Stimulated activated naive B cell treated with anti-CD40 and anti-IgM and Interleukin-4, amounts not matched to agents 10 μg/mL and 1 μg/mL and 100 μg/mL, for 72 hours (primary cell): Measurements from ENCODE around the gene ZNF660.
"Not testable (repeated sequence)": the region's sequence is repeated elsewhere in the genome, so short reads cannot be mapped to it uniquely, and the experiment has no call there.

Source experiments
- ATAC-seq, 2 donors: fragments of 150-1000 bp; cut with Tn5 transposase; replicated peaks; 2 replicates each; pipeline ENCODE4 v1.10.0; 2021; ENCODE audit warnings: moderate library complexity in 1 of 2
- DNase-seq: peaks from one replicate; pipeline ENCODE4 v3.0.0; 2021
- H3K27ac Mint-ChIP-seq: one replicate; pipeline ENCODE4 v1.8.0; 2022; ENCODE audit warnings: mild to moderate bottlenecking, mixed read lengths
- H3K27me3 Mint-ChIP-seq, 2 donors: one replicate each; pipeline ENCODE4 v1.8.0; 2022; ENCODE audit warnings: mixed read lengths in 2 of 2
- H3K36me3 Mint-ChIP-seq, 2 donors: one replicate each; pipeline ENCODE4 v1.8.0; 2022; ENCODE audit warnings: mixed read lengths in 2 of 2, mild to moderate bottlenecking in 1 of 2
- H3K4me1 Mint-ChIP-seq, 2 donors: one replicate each; pipeline ENCODE4 v1.8.0; 2022; ENCODE audit warnings: mixed read lengths in 2 of 2, mild to moderate bottlenecking in 1 of 2
- H3K4me3 Mint-ChIP-seq, 2 donors: one replicate each; pipeline ENCODE4 v1.8.0; 2022; ENCODE audit warnings: mild to moderate bottlenecking in 2 of 2, mixed read lengths in 2 of 2, moderate library complexity in 1 of 2
- H3K9me3 Mint-ChIP-seq, 2 donors: one replicate each; pipeline ENCODE4 v1.8.0; 2022; ENCODE audit warnings: mixed read lengths in 2 of 2, mild to moderate bottlenecking in 1 of 2

The ZNF660 gene

DNA sequence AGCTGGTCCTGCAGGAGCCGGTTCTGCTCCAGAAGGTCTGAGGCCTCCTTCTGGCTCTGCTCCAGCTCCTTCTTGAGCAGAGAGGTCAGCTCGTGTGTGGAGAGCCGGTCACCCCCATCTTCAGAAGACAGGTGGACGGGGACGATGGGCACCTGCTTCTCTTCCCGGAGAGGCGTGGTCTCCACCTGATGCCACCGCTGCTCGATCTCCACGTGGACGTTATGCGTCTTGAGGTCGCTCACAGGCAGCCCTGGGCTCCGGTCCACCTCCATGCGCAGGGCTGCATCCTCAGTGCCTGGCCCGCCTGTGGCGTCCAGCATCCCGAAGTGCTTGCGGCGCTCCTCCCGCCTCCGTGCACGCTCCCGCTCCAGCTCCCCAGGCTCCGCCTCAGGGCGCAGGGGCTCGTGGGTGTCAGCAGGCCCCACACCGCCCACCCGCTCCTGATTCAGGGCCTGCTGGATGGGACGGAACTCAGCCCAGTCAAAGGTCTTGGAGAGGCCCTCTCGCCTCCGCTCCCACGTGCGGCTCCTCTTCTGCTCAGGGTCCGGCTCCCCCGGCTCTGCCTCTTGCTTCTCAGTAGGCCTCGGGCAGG is 5.7 kb upstream of the ZNF660 start:
- Mint-ChIP-seq H3K4me1 (peaks cover under 1 to 12% of the 10 kb centered on the region in 2 donors), H3K36me3 (peaks cover 34 to 41% of the 10 kb centered on the region in 2 donors), H3K27me3 (peaks cover 12 to 14% of the 10 kb centered on the region in 2 donors), H3K9me3 (peaks cover 7 to 10% of the 10 kb centered on the region in 2 donors)
- H3K27ac Mint-ChIP-seq, H3K4me3 Mint-ChIP-seq, ATAC-seq, DNase-seq: not testable (repeated sequence)

DNA sequence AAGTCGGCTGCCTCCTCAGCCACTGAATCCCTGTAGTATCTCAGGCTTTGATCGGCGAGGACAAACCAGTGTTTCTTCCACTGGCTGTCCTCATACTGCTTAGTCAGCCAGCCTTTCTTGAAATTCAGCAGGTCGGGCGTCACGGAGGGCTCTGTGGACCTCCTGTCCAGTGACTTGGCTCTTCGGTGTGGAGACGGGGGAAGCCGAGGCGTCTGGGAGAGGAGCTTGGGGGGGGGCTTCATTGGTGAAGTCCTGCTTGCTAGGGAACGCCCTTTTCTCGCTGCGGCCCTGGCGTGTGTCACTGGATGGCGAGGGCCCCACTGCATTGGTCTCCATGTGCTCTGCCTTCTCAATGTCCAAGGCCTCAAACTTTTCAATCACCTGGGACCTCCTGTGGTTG is 5.0 kb upstream of the ZNF660 start:
- H3K27ac Mint-ChIP-seq, ATAC-seq, DNase-seq, H3K4me3 Mint-ChIP-seq: not testable (repeated sequence)
- Mint-ChIP-seq H3K9me3 (peaks cover 7 to 10% of the 10 kb centered on the region in 2 donors), H3K27me3 (peaks cover 12 to 20% of the 10 kb centered on the region in 2 donors), H3K36me3 (peaks cover 33 to 41% of the 10 kb centered on the region in 2 donors), H3K4me1 (peaks cover 6 to 19% of the 10 kb centered on the region in 2 donors)

DNA sequence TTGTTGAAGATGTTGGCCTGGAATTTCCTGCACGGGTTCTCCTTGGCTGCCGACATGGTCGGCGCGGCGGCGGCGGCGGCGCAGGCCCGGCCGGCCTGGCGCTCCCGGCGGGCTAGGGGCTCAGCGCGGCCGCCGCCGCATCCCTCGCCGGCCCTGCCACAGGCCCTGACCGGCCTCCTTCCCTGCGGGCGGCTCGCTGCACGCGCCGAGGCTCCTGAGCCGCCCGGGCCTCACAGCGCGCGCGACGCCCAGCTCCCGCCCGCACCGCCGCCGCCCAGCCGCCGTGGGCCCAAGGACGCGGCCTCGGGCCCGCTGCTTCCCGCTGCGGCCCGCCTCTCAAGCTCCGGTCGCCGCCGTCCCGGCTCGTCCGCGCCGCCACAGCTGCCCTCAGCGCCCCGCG is 3.8 kb upstream of the ZNF660 start:
- Mint-ChIP-seq H3K27me3 (peaks cover 12 to 20% of the 10 kb centered on the region in 2 donors), H3K9me3 (peaks cover 7 to 10% of the 10 kb centered on the region in 2 donors), H3K36me3 (peaks cover 34 to 45% of the 10 kb centered on the region in 2 donors), H3K4me1 (peaks cover 12 to 30% of the 10 kb centered on the region in 2 donors)
- not testable (repeated sequence) for ATAC-seq, H3K4me3 Mint-ChIP-seq, H3K27ac Mint-ChIP-seq, DNase-seq

DNA sequence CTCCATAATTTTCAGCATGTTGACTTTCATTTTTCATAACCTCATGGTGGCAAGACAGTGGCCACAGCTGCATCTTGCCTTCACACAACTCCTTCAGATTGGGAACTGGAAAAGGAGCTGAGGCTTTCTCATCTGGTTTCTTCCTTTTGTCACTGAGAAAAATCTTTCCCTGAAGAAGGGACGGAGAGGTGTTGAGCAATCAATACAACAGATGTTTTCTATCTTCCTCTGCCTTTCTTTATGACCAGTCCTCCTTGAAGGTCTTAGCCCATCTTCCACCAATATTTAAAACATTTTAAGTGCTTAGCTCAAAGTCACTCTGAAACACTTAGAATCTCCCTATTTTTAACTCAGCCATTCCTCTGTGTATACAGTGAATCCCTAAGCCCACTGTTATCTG is 11.9 kb downstream of the ZNF660 start:
- no peak for DNase-seq
- Mint-ChIP-seq H3K27me3 (no peaks in the 10 kb centered on the region), H3K4me3 (no peak overlapping the region), H3K9me3 (peaks cover 17 to 23% of the 10 kb centered on the region in 2 donors), H3K36me3 (peaks cover 46 to 53% of the 10 kb centered on the region in 2 donors), H3K27ac (no peak overlapping the region), H3K4me1 (no peaks in the 10 kb centered on the region)
- ATAC-seq: no peak

DNA sequence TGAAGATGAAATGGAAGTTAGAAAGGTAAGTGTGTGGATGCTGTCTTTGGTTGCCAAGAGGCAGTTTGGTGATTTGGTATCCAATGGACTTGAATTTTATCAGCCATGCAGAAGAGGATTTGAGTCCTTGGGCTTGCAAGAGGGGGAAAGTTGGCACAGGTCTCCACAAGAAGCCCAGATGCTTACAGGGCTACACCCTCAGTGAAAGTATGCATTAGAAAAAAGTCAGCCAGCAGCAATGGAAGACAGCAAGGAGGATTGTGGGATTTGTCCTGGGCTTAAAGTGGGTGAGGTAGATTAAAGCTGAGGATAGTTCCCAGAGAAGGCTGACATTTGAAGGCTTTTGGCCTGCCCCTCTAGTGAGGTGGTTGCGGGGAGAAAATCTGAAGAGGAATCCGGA is 17.0 kb downstream of the ZNF660 start:
- Mint-ChIP-seq H3K36me3 (peaks cover 14 to 46% of the 10 kb centered on the region in 2 donors), H3K4me1 (no peaks in the 10 kb centered on the region), H3K27ac (no peak overlapping the region), H3K4me3 (no peak overlapping the region), H3K9me3 (peaks cover 6 to 12% of the 10 kb centered on the region in 2 donors), H3K27me3 (no peaks in the 10 kb centered on the region)
- no peak for DNase-seq
- no peak for ATAC-seq

DNA sequence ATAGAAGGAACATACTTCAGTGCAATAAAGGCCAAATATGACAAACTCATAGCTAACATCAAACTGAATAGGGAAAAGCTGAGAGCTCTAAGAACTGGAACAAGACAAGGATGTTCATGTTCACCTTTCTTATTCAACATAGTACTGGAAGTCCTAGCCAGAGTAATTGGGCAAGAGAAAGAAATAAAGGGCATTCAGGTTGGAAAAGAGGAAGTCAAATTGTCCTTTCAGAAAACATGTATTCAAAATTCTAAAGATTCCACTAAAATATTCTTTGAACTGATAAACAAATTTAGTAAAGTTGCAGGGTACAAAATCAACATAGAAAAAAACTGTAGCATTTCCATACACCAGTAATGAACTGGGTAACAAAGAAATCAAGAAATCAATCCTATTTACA is 27.9 kb downstream of the ZNF660 start:
- H3K27ac Mint-ChIP-seq: no peak overlapping the region
- ATAC-seq: no peak
- no peaks in the 10 kb centered on the region for H3K27me3 Mint-ChIP-seq

DNA sequence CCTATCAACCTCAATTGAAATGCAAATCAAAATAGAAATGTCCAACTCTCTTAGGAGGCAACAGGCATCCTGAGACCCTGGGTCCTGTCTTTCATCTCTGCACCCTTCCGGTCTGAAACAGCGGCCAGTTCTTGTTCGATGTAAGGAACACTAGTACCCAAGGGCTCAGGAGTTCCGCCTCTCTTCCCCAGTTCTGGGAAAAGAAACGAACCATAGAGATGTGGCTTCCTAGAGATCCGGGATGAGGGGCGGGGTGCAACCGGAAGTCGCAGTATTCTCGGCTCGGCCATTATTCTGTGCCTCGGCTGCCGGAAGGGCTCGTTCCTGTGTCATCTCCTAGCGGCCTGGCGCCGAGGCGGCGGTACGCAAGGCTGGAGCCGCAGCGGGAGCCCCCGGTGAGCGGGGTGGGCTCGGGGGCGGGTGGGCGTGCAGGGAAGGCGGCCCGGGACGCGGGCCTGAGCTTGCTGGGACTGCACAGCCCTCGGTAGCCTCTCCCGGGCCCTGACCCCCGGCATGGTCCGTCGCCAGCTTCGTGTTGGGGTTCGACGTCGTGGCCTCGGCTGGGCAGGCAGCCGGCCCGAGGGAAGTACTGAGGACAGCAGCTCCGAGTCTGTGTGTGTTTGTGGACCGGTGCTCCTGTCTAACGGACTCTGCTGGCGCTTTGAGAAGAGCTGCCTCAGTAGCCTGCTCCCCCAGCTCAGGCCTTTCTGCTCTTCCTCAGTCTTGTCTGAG is 40.2 kb downstream of the ZNF660 start, which contains the start of gene ZNF197:
TSS of gene ZNF197 (plus strand) at position 288 of the 732 bp plus-strand sequence. CDS start 4,119 bp downstream, outside the sequence.
- DNase-seq: peak; percentile 61
- peak; percentile 97 for ATAC-seq
- Mint-ChIP-seq H3K36me3 (peaks cover 14% of the 10 kb centered on the region in 2 donors), H3K9me3 (no peaks in the 10 kb centered on the region), H3K27ac (peak within 1 kb of the TSS; percentile 85), H3K4me3 (peak within 1 kb of the TSS; percentile 85 to 93), H3K27me3 (no peaks in the 10 kb centered on the region), H3K4me1 (peaks cover 0 to 10% of the 10 kb centered on the region in 2 donors)

More for the DNA sequence above, 27.9 kb downstream of the ZNF660 start:
- DNase-seq: no peak
- Mint-ChIP-seq H3K4me1 (peaks cover 0 to 7% of the 10 kb centered on the region in 2 donors), H3K4me3 (no peak overlapping the region), H3K36me3 (peaks cover 6 to 16% of the 10 kb centered on the region in 2 donors), H3K9me3 (peaks cover 0 to 4% of the 10 kb centered on the region in 2 donors)

DNA sequence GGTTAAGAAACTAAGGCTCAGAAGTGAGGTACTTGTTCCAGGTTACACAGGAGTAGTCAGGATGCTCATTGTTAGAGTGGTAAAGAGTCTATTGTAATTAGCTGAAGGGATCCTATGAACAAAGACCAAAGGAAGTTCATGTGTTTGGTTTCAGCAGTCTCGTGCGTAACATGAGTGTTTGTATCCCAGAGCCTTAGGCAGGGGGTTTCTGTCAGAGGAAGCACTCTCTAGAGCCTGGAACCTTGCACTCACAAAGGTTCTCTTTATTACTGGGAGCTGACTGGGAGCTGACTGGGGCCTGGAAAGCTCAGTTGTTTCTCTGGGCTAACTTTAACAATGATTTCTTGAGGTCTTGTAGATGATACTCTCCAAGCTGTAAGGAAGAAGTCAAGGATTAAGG is 44.0 kb downstream of the ZNF660 start:
- Mint-ChIP-seq H3K36me3 (peaks cover 23 to 37% of the 10 kb centered on the region in 2 donors), H3K4me1 (peaks cover 5 to 15% of the 10 kb centered on the region in 2 donors), H3K4me3 (no peak overlapping the region), H3K27ac (no peak overlapping the region), H3K27me3 (no peaks in the 10 kb centered on the region), H3K9me3 (no peaks in the 10 kb centered on the region)
- ATAC-seq (no peak), DNase-seq (no peak)

DNA sequence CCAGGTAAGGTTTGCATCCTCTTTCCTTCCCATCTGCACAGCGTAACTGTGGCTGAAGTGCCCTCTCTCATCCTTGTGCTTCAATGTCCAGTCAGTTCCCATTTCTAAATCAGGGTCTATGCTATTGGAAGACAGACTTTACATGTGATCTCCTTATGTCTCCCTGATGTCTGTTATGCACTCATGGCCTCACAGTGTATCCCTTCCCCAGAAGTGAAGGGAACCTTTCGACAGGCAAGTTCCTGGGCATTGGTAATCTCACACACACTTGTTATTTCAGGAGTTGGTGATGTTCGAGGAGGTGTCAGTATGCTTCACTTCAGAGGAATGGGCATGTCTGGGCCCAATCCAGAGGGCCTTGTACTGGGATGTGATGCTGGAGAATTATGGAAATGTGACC is 47.4 kb downstream of the ZNF660 start:
- H3K27me3 Mint-ChIP-seq: no peaks in the 10 kb centered on the region

DNA sequence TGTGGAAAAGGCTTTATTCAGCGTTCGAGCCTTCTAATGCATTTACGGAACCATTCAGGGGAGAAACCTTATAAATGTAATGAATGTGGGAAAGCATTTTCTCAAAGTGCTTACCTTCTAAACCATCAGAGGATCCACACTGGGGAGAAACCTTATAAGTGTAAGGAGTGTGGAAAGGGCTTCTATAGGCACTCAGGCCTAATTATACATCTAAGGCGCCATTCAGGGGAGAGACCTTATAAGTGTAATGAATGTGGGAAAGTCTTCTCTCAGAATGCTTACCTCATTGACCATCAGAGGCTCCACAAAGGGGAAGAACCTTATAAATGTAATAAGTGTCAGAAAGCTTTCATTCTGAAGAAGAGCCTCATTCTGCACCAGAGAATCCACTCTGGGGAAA is 57.6 kb downstream of the ZNF660 start:
- Mint-ChIP-seq H3K27ac (no peak overlapping the region), H3K36me3 (peaks cover 49 to 72% of the 10 kb centered on the region in 2 donors), H3K4me3 (no peak overlapping the region), H3K27me3 (no peaks in the 10 kb centered on the region), H3K9me3 (peaks cover 27 to 39% of the 10 kb centered on the region in 2 donors), H3K4me1 (peaks cover 3 to 5% of the 10 kb centered on the region in 2 donors)
- DNase-seq: no peak
- no peak for ATAC-seq

More for the DNA sequence above, 47.4 kb downstream of the ZNF660 start:
- peaks cover 6% of the 10 kb centered on the region in 2 donors for H3K9me3 Mint-ChIP-seq
- H3K4me3 Mint-ChIP-seq: no peak overlapping the region
- no peak for ATAC-seq
- no peak overlapping the region for H3K27ac Mint-ChIP-seq
- H3K4me1 Mint-ChIP-seq: peaks cover 5 to 12% of the 10 kb centered on the region in 2 donors
- H3K36me3 Mint-ChIP-seq: peaks cover 38 to 57% of the 10 kb centered on the region in 2 donors
- DNase-seq: no peak

DNA sequence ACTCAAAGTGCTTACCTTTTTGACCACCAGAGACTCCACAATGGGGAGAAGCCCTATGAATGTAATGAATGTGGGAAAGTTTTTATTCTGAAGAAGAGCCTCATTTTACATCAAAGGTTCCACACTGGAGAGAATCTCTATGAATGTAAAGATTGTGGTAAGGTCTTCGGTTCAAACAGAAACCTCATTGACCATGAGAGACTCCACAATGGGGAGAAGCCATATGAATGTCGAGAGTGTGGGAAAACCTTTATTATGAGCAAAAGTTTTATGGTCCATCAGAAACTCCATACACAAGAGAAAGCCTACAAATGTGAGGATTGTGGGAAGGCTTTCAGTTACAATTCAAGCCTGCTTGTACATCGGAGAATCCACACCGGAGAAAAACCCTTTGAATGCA is 58.3 kb downstream of the ZNF660 start:
- H3K27ac Mint-ChIP-seq: peak overlapping the region; percentile 31
- DNase-seq (no peak), ATAC-seq (no peak)
- peaks cover 7 to 10% of the 10 kb centered on the region in 2 donors for H3K4me1 Mint-ChIP-seq
- no peaks in the 10 kb centered on the region for H3K27me3 Mint-ChIP-seq
- peaks cover 24 to 35% of the 10 kb centered on the region in 2 donors for H3K9me3 Mint-ChIP-seq
- H3K4me3 Mint-ChIP-seq: no peak overlapping the region
- H3K36me3 Mint-ChIP-seq: peaks cover 43 to 66% of the 10 kb centered on the region in 2 donors

DNA sequence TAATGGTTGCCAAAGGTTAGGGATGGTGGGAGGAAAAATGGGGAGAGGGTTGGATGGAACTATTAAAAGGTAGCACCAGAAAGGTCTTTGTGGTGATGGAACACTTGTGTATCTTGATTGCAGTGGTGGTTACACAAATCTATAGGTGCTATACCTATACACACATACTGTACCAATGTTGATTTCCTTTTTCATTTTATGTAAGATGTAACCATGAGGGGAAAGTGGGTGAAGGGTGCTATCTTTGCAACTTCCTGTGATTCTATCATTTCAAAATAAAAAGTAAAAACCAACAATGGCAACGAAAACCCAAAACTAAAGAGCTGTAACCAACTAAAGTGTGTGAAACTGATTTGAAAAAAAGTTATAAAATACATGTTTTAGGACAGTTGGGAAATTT is 63.0 kb downstream of the ZNF660 start:
- ATAC-seq (no peak), DNase-seq (no peak)
- Mint-ChIP-seq H3K36me3 (peaks cover 31 to 43% of the 10 kb centered on the region in 2 donors), H3K27me3 (no peaks in the 10 kb centered on the region), H3K27ac (no peak overlapping the region), H3K9me3 (peaks cover 9 to 10% of the 10 kb centered on the region in 2 donors), H3K4me3 (peak overlapping the region; percentile 93 to 94), H3K4me1 (peaks cover 10 to 13% of the 10 kb centered on the region in 2 donors)

DNA sequence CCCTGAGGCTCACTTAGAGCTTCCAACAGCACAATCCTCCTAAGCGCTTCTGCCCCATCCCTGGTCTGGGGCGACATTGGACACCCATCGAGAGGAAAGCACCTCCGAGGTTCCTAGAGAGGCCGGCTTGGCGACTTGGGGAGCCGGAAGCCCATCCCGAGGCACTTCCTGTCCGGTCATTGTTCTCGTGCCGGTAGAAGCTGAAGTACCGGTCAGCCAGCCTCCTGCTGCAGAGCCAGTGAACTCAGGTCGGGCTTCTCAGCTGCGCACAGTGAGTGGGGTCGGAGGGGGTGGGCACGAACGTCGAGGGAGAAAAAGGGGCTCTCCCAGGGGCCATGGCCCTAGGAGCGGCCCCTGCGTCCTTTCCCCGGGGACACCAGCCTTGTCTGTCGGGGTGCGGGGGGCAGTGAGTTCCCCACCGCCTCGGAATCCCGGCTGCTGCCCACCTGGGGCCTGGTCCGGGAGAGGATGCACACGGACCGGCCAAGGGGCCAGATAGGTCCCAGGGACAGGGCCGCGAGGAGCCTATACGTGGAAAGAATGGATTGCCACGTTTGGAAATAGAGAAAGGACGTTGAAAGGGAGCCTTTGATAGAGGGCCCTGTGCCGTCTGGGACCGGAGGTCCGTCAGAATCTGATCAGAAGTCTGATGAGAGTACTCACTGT is 63.9 kb downstream of the ZNF660 start, which contains the start of gene ZNF35:
TSS of gene ZNF35 (plus strand) at position 169 of the 666 bp plus-strand sequence. CDS start 2,336 bp downstream, outside the sequence.
- peaks cover 30 to 43% of the 10 kb centered on the region in 2 donors for H3K36me3 Mint-ChIP-seq
- H3K27ac Mint-ChIP-seq: peak within 1 kb of the TSS; percentile 93
- H3K9me3 Mint-ChIP-seq: peaks cover 3 to 4% of the 10 kb centered on the region in 2 donors

More for the DNA sequence above, 63.9 kb downstream of the ZNF660 start, which contains the start of gene ZNF35:
- ATAC-seq (peak; percentile 99), DNase-seq (peak; percentile 69)
- Mint-ChIP-seq H3K4me3 (peak within 1 kb of the TSS; percentile 93 to 94), H3K27me3 (no peaks in the 10 kb centered on the region), H3K4me1 (peaks cover 10 to 13% of the 10 kb centered on the region in 2 donors)
